Ureter (tissue), 1 donor: ENCODE measurements around the gene MTX3. TPM values are rescaled to one million over a fixed set of nuclear protein-coding genes. Genes with fewer than 3 reads are reported as not detected.

Experiments used
- DNase-seq: peaks from one replicate; pipeline ENCODE4 v3.0.0-alpha.2; 2020; ENCODE audit warnings: low spot score
- total RNA-seq: library from RNA; stranded (reverse); gene quantifications from one replicate; pipeline ENCODE4 v1.2.4, GENCODE V29; 2023
- donor health status: DM: yes; HTN: yes; CAD: no.

The MTX3 gene
- total RNA-seq, 1 donor from 2014 or later: 25.4 TPM

DNA sequence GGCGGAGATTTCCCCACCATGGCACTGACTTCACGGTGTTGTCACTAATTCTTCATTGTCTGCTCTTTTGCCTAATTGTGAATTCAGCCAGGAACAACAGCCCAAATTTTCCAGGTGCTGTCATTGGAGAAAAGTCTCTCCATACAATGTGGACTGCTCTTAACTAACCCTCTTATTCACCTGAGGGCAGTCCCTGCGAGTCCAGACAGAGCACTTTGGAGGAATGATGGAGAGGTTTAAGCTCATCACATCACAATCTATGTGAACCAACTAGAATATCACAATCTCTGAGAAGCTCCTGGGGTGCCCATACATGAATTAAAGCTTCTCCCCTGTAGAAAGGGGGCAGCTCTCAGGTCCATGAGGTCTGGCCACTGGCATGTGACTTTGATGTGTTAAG is 56.4 kb downstream of the MTX3 start:
- DNase-seq: no peak

DNA sequence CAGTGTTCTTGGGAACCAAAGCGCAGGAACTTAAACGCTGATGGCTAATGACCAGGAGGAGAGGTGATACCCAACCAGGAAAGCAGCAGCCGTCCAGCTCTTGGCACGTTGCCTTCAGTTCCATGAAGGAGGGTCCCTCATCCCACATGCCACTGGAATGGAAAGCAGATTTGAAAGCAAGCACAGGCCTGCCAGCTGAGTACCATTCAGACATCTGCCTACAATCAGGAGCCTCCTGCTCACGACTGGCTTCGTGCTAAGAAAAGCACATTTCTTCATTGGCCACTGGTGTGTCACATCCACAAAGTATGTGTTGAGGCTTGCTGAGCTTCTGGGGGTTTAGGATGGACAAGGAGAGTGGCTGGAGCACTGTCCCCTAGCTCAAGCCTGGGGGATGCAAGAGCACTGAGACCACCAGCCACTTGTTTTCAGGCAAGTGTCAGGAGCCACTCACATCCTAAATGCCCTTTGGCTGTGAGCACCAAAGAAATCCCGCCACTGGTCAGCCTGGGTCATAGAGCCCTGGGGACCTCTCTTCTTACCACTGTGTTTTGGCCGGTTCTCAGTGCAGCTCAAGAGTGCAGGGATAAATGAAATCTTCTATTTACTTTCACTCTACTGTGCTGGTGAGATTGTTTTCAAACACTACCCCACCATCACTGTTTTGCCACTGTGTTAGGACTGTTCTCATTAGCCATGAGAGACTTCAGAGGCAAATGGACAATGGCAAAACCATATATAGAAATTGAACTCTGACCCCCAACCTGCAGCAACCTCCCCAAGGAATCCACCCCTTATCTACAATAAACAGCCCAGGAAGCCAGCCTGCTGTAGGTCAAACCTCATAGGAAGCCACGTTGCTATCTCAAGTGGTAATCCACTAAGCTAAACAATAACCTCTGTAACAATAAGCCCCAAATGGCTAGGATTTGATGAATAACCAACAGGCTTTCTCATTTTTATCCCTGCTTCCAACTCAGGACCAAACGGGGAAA is 58.3 kb downstream of the MTX3 start:
- no peak for DNase-seq

DNA sequence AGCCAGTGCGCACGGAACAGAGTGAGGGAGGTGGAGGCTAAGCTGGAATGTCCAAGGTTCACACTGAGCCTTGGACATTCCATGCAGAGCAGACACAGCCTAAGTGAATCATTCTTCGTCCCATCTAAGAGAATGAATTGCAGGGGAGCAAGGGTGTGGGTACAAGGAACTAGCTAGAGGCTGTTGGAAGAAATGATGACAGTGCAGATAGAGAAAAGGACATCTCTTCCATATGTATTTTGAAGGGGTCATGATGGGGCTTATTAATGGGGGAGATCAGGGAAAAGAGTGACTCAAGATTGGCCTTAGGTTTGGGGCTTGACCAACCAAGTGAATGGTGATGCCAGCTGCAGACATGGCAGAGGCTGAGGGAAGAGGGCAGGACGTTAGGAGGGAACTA is 59.2 kb downstream of the MTX3 start:
- DNase-seq: no peak

DNA sequence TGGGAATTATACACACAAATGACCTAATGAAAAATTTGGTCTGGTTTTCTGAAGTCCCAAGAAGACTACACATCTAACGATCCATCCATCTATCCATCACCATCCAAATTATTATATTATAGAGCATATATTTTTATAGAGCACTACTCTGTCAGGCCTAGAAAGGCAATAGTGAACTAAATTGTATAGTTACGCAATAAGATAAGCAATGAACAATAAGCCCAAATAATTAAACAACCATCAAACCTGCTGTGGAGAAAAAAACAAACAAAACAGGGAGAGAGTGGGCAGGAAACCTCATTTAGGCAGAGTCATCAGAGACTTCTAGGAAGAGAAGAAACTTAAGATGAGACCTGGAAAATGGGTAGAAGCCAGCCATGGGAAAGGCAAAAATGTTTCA is 59.7 kb downstream of the MTX3 start:
- DNase-seq: no peak

DNA sequence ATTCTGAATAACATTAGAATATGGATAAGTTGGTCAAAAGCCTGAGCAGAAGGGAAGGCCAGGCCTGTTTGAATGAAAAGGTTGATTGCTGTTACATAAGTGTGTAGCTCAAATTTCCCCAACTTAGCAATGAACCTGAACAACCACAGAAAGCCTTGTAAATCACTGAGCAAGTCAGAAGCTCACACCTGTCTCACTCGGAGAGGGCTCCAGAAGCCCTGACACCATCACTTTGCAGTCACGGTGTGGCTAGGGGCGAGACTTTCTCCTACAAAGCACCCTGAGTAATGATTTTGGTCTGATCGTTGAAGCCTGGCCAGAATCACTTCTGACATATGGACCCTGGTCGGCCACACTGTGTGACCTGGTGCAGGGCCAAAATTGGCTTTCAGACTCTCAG is 62.0 kb downstream of the MTX3 start:
- no peak for DNase-seq

Other genes starting within 250 kb of the MTX3 start
- gene THBS4, start 44.1 kb upstream of the MTX3 start, total RNA-seq: 2.8 TPM